Measurements from ENCODE around the gene BLTP1.
"Not testable (repeated sequence)": the region's sequence is repeated elsewhere in the genome, so short reads cannot be mapped to it uniquely, and the experiment has no call there.

Gene BLTP1, protein sequence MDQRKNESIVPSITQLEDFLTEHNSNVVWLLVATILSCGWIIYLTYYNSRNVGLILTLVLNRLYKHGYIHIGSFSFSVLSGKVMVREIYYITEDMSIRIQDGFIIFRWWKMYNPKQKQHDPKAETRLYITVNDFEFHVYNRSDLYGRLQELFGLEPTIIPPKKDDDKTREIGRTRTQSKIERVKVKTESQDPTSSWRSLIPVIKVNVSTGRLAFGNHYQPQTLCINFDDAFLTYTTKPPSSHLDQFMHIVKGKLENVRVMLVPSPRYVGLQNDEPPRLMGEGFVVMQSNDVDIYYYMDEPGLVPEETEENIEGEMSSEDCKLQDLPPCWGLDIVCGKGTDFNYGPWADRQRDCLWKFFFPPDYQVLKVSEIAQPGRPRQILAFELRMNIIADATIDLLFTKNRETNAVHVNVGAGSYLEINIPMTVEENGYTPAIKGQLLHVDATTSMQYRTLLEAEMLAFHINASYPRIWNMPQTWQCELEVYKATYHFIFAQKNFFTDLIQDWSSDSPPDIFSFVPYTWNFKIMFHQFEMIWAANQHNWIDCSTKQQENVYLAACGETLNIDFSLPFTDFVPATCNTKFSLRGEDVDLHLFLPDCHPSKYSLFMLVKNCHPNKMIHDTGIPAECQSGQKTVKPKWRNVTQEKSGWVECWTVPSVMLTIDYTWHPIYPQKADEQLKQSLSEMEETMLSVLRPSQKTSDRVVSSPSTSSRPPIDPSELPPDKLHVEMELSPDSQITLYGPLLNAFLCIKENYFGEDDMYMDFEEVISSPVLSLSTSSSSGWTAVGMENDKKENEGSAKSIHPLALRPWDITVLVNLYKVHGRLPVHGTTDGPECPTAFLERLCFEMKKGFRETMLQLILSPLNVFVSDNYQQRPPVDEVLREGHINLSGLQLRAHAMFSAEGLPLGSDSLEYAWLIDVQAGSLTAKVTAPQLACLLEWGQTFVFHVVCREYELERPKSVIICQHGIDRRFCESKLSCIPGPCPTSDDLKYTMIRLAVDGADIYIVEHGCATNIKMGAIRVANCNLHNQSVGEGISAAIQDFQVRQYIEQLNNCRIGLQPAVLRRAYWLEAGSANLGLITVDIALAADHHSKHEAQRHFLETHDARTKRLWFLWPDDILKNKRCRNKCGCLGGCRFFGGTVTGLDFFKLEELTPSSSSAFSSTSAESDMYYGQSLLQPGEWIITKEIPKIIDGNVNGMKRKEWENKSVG (N-terminal part only)

DNA sequence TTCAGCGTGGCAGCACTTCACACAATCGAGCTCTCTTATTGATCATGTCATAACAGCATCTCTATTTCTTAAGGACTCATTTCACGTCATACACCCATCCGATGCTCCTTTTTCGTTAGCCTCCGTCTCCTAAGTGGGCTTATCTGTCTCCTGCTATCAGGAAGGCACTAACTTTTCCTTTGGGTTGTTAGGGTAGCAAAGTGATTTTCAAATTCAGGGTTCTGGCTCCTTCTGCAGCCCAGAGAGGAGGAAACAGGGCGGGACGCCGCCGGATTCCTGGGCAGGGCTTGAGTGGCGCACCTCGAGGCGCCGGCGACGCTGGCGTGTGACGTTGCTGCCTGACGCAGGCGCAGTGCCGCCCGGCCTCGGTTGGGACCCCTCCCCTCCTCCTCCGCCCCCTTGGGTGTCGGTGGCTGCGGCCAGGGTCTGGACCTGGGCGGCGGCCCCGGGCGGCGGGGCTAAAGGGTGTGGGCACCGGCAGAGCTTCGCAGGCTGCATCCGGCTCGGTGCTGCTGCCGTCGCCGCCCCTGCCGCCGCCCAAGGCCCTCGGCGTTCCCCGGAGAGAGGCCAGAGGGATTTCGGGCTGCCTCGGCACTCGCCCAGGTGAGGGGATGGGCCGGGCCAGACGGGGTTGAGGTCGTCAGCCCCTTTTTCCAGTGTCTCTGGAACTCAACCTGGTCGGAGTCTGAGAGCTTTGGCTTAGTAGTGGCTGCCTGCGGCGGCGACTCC, at the start of gene BLTP1:
TSS of gene BLTP1 (plus strand) at position 350 of the 729 bp plus-strand sequence. CDS start 18,317 bp downstream, outside the sequence.
- peak; percentile 90 for DNase-seq

DNA sequence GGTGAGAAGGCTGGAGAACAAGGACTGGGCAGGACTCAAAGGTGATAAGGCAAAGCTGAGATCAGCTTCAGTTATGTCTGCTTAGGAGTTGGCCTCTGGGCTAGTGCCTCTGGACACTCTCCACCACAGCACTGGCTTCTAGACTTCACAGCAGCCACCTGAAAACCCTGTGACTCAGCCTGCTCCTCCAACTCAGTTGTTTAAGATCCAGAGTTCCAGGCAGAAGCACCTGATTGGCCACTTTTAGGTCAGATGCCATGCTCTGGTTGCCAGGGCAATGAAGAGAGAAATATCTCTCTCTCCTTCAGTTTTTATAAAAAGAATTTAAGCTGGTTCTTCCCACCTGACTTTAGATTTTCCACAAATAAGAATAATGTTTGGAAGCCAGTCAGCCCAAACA, 47.9 kb upstream of the BLTP1 start:
- DNase-seq: no peak

DNA sequence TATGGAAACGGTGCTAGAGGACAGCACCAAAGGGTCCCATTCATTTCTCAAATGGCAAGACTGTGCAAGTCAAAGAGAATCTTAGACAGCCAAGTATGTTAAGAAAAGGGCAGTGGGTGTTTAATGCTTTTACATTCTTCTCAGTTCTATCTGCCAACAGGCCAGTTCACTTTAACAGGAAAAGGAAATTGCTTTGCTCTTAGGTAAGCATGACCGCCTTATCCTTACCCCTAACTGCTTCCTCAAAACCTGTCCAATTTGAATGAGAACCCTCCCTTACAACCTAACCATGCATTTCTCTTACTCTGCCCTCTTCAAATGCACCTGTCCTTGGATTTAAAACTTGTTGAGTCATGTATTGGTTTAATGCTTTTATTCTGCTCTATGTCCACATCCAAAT, 44.5 kb upstream of the BLTP1 start:
- no peak for DNase-seq

DNA sequence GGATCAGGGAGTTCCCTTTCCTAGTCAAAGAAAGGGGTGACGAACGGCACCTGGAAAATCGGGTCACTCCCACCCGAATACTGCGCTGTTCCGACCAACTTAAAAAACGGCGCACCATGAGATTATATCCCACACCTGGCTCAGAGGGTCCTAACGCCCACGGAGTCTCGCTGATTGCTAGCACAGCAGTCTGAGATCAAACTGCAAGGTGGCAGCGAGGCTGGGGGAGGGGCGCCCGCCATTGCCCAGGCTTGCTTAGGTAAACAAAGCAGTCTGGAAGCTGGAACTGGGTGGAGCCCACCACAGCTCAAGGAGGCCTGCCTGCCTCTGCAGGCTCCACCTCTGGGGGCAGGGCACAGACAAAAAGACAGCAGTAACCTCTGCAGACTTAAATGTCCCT, 41.8 kb upstream of the BLTP1 start:
- DNase-seq: not testable (repeated sequence)

DNA sequence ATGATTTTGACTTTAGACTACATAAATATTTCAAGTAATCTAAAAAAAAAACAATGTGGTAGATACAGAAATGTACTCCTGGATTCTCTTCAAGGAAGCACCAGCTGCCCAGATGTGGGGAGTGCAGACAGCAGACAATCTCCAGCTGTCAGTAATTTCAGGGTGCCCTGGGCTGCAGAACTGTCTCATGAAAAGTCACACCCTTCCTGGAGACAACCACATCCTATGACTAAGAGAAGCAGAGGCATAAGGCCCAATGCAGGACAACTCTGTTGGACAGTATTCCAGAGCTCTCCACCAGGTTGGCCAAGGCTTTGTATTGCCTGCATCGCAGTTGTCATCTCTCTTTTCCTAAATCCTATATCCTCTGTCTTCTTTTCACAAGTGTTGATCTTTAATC, 34.4 kb upstream of the BLTP1 start:
- no peak for DNase-seq

DNA sequence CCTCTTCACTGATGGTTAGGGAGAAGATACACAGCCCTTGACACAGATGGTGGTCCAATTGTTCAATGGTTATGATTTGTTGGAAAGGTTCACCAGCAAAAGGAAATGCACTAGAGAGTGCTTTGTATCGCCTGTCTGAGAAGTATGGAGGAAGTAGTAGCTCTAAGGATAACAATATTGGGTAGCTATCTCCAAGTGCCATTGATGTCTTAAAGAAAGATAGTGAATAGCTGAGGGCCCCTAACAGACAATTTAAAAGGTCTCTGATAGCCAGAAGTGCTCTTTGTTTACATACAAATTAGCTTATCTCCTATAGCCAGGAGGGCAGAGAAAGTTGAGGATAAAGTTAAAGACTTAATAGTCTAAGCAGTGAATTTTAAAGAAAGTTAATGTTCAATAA, 33.9 kb upstream of the BLTP1 start:
- no peak for DNase-seq

DNA sequence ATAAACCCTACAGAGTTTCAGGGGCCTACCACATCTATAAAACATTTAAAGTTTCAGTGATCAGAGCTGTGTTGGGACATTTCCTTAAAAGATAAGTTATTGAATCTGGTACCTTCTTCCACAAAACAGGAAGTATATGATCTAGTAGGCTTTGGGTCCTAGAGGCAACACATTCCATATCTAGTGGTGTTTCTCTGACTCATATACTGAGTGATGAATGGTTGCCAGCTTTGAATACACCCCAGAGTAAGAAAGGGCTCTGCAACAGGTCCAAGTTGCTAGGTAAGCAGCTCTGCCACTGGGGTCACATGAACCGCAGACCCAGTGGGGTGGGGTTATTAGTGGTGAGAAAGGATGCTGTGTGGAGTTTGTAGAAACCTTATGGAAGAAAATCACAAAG, 32.4 kb upstream of the BLTP1 start:
- DNase-seq: no peak

DNA sequence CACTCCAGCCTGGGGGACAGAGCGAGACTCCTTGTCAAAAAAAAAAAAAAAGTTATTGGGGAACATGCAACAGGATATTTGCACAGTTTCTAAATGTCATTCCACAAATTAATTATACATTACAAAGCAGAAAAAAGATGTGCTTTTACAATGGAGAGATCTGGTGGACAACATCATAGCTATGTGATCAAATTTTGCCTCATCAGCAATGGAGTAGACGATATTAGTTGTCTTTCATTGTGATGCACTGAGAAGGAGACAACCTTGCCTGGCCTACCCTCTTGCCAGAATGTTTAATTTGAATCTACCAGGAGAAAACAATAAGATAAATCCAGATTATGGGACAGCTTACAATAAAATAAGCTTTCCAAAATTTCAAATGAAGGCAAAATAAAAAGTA, 30.5 kb upstream of the BLTP1 start:
- no peak for DNase-seq

DNA sequence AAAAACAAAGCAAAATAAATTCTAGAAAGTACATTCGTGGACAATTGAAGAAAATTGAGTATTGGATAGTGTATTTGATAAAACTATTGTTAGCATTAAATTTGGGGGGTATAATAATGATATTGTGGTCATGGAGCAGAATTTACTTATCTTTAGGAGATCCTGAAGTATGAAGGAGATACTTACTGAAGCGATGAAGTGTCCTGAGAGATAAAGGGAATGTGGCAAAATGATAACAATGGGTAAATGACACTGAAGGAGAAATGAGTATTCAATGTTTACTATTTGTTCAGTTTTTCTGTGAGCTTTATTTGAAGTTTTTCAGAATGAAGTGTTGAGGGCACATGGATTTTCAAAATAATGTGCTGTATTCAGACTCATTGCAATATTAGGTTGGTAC, 30.0 kb upstream of the BLTP1 start:
- DNase-seq: no peak

DNA sequence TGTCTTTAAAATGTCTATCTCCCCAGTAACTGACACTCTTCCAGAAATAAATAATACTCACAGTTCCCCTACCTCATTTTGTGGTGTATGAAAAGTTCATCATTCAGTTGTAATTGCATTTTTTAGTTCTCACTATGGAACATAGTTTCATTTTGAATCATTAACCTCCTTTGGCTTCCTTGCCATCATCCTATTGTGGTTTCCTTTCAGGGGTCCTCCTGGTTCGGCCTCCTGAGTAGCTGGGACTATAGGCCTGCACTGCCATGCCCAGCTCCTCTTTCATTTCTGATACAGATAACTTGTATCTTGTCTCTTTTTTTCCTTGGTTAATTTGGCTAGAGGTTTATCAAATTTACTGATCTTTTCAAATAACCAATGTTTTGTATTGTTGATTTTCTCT, 23.1 kb upstream of the BLTP1 start:
- no peak for DNase-seq

DNA sequence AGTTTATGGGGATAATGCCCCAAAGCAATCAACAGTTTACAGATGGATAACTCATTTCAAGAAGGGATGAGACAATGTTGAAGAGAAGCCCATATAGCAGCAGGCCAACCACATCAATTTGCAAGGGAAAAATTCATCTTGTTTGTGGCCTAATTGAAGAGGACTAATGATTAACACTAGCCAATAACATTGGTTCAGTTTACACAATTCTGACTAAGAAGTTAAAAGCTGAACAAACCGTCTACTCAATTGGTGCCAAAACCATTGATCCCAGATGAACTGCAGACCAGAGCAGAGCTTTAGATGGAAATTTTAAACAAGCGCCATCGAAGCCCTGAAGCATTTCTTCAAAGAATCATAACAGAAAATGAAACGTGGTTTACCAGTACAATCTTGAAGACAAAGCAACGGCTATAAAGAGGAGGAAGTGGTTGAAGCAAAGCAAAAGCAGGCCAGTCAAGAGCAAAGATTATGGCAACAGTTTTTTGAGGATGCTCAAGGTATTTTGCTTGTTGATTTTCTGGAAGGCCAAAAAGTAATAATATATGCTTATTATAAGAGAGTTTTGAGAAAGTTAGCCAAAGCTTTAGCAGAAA, 20.5 kb upstream of the BLTP1 start:
- no peak for DNase-seq

DNA sequence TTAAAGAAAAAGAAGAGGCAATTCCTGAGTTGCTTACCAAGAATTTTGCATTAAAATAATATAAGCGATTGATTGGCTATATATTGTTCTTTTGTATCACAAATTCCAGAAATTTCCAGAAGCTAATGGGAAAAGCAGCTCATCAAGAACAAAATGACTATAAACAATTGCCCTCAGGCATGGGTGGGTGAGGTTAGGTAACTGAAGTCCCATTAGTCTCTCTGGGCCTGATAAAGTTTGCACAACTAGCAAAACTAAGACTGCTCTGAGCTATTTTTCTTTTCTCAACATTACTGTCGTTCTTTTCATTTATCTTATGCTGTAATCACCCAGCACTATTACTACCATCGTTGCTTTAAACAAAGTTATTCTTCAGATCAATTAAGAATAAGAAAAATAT, 19.2 kb upstream of the BLTP1 start:
- DNase-seq: no peak

DNA sequence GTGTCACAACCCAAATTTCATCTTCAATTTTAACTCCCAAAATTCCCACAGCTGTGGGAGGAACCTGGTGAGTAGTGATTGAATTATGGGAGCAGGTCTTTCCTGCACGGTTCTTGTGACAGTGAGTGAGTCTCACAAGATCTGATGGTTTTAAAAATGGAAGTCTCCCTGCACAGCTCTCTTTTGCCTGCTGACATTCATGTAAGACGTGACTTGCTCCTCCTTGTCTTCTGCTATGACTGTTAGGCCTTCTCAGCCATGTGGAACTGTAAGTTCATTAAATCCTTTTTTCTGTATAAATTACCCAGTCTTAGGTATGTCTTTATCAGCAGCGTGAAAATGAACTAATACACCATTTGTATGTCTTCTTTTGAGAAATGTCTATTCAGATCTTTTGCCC, 13.0 kb upstream of the BLTP1 start:
- DNase-seq: no peak

DNA sequence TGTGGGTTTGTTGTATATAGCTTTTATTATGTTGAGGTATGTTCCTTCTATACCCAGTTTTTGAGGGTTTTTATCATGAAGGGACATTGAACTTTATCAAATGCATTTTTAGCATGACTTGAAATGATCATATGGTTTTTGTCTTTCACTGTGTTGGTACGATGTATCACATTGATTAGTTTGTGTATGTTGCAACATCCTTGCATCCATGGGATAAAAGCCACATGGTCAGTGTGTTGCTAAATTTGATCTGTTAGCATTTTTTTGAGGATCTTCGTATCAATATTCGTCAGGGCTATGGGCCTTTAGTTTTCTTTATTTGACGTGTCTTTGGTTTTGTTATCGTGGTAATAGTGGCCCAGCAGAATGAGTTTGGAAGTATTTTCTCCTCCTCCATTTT, 11.3 kb upstream of the BLTP1 start:
- no peak for DNase-seq

DNA sequence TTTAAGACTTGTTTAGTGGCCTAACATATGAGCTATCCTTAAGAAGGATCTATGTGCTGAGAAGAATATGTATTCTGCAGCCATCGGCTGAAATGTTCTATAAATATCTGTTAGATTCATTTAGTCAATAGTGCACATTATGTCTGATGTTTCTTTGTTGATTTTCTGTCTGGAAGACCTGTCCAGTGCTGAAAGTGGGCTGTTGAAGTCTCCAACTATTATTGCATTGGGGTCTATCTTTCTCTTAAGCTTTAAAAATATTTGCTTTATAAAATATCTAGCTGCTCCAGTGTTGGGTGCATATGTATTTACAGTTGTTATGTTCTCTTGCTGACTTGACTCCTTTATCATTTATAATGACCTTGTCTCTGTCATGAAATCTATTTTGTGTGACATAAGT, 9.4 kb upstream of the BLTP1 start:
- no peak for DNase-seq

DNA sequence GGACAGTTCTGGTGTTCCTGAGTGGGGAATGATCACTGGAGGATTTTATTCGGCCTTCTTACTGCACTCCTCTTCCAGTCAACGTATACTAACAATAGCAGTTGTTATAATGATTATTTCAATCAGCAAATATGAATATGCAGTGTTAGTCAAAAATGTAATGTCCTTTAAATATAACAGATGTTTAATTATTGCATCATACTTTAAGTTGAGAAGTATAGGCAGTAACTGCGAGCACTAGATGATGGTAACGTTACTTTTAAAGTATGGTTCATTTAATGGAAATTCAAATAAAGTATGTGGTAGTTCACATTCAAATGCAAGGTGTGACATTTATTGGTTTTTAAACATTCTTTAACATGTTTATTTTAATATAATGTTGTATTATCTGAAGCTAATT, 5.5 kb upstream of the BLTP1 start:
- DNase-seq: no peak

DNA sequence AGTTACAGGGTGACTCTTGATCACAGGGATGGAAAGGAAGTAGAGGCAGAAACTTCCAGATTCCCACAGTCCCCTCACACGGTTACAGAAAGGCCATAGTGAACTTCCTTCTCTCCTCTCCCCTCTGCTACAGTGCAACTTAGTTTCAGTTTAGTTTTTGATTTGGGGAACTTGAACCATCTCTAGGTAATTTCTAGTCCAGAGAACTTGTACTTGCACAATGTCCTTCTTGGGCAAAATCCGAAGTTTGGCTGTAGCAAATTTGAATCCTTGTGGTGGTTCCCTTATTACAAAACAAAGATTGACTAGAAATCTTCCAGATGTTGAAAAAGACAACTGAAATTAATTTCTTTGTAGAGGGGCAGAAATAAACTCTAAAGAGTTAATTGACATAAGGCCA, 1.2 kb upstream of the BLTP1 start:
- no peak for DNase-seq

DNA sequence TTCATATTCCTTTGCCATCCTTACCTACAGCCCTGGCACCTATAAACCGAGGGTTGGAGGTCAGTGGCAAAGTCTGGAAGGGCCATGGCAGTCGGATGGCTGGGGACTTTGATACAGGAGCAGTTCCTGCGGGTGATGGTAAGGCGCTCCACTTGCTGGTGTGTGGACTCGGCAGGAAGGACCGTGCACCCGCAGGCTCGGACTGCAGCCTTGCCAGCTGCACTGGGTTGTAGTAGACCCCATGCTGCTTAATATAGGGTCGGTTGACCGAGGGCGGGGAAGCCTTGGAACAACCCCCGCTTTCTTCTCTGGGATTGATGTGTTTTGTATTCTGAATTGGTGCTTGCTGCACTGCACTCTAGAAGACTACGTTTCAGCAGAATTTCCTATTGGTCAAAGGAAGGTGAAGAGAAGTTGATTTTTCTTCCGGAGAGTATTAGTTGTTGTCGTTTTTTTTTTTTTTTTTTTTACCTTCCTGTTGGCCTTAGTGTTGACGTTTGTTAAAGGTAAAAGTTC, 638 bp downstream of the BLTP1 start:
- peak; percentile 28 for DNase-seq

DNA sequence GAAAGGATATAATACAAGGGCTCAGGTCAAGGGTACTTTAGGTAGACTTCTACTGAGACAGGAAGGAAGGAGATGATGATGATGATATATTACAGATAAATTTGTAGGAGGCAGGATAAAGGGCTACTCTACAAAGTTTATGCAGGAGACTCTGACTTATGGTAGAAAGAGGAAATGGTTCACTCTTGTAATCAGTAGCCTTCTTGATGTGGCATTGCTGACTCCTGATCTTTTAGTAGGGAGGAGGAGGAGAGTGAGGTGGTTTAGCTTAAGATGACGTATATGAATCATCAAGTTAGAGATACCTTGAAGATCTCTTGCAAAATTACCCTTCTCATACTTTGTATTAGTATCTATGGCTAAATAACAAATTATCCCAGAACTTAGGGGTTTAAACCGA, 4.7 kb downstream of the BLTP1 start:
- no peak for DNase-seq

DNA sequence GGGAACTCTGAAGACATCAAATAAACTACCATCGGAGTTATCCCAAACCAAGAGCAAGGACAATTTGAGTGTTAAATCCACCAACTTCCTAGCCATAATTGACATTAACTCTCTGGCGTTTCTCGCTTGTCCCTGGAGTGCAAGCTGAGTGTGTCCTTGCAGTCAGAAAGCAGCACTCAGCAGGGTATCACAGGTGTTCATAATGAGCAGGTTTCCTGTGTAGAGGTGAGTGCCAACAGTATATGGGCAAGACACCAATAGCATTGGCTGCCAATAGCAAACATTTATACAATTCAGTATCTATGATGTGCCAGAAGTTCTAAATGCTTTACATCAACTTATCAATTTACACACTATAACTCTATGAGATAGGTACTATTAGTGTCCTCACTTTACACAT, 11.2 kb downstream of the BLTP1 start:
- DNase-seq: no peak

DNA sequence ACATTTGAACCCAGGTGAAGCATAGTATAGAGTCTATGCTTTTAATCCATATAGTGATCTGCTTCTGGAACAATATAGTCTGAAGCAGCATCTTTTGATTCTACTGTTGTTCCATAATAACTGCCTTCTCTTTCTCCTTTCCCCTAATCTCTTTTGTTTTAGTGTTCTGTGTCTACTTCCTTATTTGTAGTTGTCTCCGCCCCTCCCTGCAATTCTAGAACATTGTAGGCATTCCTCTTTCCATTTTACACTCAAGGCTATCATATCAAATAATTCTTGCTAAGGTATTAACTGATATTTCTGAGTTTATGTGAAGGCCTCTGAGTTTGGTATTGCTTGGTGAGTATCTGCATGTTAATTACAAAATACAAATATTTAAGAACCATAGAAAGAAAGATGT, 11.6 kb downstream of the BLTP1 start:
- DNase-seq: no peak

DNA sequence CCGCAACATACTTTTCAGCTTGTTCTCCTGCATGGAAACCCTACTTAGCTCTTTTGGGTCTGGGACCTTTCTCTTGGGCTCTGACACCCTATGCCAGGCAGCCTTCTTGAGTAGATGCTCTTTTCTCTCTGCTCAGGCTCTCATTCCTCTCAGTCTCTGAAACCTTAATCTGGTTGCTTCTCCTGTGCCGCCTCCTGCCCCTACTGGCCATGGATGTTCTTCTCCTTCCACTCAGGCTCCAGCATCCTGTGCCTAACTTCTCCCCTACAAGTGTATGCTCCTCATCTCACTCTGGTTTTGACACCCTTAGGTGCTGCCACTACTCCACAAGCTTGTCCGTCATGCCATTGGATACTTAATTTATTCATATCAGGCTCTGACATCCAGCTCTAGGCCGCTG, 15.2 kb downstream of the BLTP1 start:
- no peak for DNase-seq

All from activated naive CD4-positive, alpha-beta T cell treated with Interleukin-2 at 50 U/mL for 16 hours (primary cell).